Islet precursor cell (in vitro differentiated cells): ENCODE measurements around the gene EFNA3.

ENCODE experiments used
- DNase-seq: peaks from one replicate; pipeline ENCODE4 v3.0.0-alpha.2; 2018

The EFNA3 gene

GRCh38 chr1:155078469-155079209 is at the start of gene EFNA3:
Gene EFNA3, plus strand, starts transcription at chr1:155078837. Its CDS starts 105 bp downstream, at chr1:155078942.
- DNase-seq: peak; percentile 77

GRCh38 chr1:155029513-155030242 is 49.0 kb upstream of the EFNA3 start:
- no peak for DNase-seq

GRCh38 chr1:155030243-155030795 is 48.3 kb upstream of the EFNA3 start:
- no peak for DNase-seq

DNA sequence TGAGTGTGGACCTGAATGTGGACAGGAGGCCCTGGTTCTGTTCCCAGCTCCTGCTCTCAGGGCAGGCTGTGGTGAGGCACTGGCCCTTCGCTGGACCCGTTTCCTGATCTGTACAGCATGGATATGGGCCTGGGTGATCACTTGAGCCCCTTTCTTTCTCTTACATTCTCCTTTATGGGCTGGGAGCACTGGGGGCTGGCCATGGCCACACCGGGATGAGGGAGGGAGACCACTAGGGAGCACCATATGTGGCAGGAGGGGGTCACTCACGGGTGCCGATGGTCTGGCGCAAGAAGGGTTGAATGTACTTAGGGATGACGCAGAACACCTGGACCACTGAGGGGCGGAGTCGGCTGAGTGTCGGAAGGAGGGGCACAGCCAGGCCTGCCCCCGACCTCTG is 47.7 kb upstream of the EFNA3 start:
- no peak for DNase-seq

DNA sequence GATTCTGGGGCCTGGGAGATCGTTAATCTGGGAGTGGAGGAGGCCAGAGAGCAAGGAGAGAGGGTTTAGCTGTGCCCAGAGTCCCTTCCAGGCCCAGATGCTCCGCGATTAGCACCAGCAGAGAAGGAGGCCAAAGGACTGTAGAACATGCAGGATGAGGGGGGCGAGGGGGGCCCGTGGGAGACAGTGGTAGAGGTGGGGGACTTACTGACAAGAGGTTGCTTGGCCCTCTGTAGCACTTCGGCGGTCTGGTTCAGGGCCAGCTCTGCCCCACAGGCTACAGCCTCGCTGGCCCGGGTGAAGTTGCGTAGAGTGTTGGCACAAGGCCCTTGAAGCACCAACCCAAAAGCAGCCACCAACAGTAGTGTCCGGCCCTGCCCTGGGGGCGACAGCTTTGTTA is 45.8 kb upstream of the EFNA3 start:
- DNase-seq: no peak

DNA sequence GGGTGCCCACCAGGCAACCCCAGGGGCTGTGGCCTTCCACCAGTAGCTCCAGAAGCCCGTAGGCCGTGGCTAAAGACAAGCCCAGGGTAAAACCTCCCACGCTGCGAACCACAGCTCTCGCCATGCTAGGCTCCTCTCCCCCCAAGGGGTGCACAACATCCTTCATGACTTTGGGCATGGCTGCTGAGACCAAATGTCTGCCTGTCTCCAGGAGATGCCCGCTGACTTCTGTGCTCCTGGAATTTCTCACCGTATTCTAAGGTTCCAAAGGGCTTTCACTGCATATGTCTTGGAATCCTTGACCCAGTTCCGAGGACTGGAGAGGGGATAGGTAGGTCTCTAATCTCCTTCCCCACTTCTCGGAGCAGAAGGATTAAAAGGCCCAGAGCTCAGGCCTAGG is 45.1 kb upstream of the EFNA3 start, which contains the start of the genes DCST1 and DCST2:
Gene DCST1 (plus strand): TSS at position 301 of the 400 bp plus-strand sequence. CDS start 213 bp downstream, outside the sequence.
Gene DCST2 (minus strand): TSS at position 258 of the 400 bp plus-strand sequence. CDS start 80 bp downstream, at position 178.
- no peak for DNase-seq

DNA sequence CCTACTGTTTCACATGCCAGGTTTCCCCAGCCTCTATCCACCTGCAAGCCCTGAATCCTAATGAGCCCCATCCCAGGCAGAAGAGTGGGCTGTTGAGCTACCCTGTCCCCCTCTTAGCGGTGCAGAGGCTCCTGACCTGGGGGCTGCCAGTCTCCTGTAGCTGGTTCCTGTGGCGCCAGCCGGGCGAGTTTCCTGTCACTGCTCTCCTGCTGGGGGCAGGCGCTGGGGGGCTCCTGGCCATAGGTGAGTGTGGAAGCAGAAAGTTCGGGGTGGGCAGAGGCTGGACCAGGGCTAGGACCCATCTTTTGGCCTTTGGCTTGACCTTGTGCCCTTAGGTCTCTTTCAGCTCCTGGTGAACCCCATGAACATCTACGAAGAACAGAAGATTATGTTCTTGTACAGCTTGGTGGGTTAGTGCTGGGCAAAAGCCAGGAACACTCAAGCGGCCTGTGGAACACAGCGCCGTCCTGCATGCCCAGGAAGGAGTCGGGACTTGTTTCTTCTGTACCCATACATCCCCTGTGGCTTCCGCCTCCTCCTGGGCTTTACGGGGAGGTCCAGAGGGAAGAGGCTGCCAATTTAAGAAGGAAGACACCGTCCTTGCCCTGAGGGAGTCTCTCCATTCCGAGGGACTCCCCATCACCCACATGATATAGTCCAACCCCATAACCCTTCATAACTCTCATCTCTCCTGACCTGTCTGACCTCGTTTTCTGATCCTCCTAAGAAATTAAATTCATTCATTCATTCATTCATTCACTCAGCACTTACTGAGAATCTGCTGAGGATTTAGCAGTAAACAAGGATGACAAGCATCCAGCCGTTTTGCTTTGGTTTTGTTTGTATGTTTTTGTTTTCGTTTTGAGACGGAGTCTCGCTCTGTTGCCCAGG is 44.1 kb upstream of the EFNA3 start:
- DNase-seq: no peak

- no peak for DNase-seq
These were observed 42.7 kb upstream of the EFNA3 start for GRCh38 chr1:155035936-155036335.

GRCh38 chr1:155037043-155037442 is 41.6 kb upstream of the EFNA3 start:
- no peak for DNase-seq

GRCh38 chr1:155037851-155038441 is 40.7 kb upstream of the EFNA3 start:
- no peak for DNase-seq

DNA sequence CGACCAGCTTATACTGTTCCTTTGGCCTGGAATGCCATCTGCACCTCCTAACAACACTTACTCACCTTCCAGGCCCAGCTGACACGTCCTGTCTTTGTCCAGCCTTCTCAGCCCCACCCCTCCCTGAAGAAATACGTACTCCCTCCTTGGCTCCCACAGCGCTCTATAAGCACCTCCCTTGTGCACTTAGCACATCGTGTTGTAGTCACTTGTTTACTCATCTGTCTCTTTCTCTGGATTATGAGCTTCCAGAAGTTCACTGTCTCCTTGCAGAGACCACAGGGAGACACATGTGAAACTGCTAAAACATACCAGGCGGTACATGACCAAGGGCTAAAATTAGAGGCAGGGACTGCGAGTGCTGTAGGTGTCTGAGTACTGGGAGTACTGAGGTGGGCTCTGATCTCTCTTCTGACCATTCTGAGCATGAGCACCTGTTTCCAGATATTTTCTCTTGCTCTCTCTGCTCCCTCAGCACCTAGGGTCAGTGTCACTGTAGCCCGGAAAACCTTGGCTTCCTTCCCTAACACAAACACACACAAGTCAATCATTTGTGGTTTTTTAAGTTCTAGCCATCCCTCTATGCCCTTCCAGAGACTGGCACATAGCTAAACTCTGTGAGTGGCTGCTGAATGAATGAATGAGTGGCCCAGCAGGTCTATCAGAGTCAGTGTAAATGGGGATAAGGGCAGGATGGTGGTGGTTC is 39.9 kb upstream of the EFNA3 start:
- DNase-seq: no peak

DNA sequence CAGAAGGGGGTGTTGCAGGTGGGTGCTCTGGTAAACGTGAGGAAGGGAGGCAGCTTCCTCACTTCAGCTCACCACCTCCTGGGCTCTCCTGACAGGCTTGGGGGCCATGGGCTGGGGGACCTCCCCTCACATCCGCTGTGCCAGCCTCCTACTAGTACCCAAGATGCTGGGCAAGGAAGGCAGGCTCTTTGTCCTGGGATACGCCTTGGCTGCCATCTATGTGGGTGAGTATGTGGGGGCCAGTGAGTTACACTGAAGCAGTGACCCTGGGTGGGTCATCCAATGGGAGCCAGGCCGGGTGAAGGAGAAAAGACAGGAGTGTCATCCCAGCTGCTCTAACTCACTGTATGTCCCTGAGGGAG is 39.3 kb upstream of the EFNA3 start:
- no peak for DNase-seq

GRCh38 chr1:155040358-155041093 is 38.1 kb upstream of the EFNA3 start:
- no peak for DNase-seq

DNA sequence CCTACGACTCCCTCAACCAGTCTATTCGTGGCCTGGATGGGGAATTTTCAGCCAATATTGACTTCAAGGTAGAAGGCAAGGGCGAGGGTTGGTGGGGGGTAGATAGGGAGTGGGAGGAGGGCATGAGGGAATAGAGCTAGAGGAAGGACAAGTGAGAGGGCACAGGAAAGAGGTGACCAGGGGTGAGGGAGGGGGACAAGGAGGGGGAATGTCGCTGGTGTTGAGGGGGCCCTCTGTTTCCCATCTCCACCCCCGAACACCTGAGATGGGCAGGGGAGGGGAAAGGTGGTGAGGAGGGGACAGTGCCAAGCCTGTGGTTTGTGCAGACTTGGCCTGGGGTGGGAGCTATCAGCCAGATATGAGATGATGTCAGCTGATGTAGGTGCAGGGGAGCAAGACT is 35.8 kb upstream of the EFNA3 start:
- DNase-seq: no peak

GRCh38 chr1:155043301-155043702 is 35.3 kb upstream of the EFNA3 start:
- DNase-seq: no peak

- no peak for DNase-seq
These were observed 34.8 kb upstream of the EFNA3 start for GRCh38 chr1:155043793-155044192.

GRCh38 chr1:155044365-155044764 is 34.3 kb upstream of the EFNA3 start:
- no peak for DNase-seq

DNA sequence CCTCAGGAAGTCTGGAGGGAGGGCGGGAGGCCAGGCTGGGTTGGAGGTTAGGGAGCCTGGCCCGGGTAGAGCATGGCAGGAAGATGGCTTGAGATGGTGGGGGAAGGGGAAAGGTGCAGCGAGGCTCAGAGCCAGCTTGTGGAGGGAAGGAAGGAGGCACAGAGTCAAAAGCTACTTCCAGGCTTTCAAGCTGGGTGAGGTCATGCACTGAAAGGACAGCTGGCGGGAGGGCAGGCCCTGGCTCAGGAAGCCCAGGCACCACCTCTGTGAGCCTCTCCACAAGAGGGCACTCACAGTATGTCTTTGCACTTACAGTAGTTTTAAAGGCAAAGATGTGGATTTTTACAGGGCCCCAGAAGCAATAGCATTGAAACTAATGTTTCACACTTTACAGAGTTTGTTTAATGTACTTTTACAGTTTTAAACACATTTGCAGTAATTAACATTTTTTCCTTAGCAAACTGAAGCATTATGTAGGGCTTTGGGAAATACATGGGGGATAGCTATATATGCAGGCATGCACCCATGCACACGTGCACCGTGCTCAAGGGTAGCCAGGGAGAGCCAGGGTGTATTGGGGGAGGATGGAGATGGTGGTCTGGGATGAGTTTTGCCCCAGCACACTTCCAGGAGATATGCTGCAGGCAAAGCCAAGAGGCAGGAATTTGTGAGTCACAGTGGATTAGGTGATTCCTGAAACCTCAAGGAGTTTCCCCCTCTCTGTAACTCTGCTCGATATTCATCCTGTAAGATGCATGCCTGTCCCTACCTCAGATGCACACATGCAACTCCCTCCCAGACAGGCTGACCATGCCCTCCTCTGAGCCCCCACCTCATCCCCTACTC is 33.6 kb upstream of the EFNA3 start:
- DNase-seq: peak; percentile 94

GRCh38 chr1:155048449-155049334 is 29.9 kb upstream of the EFNA3 start:
- DNase-seq: no peak
